Lung (tissue), 12 donors: Measurements from ENCODE around the gene TFF2. TPM values are rescaled to one million over a fixed set of nuclear protein-coding genes. Genes with fewer than 3 reads are reported as not detected.

Source experiments
- ATAC-seq: fragments of 200-7000 bp; cut with Tn5 transposase; one replicate; pipeline ENCODE4 v1.9.1; 2020; ENCODE audit warnings: moderate number of reproducible peaks; ENCODE audit not compliant: insufficient read depth, low FRiP score
- DNase-seq, 3 donors: peaks; one replicate each; pipeline ENCODE4 v3.0.0-alpha.2; 2013 to 2017
- H3K27ac ChIP-seq, 2 donors: one replicate each; pipeline ENCODE4 v1.5.1; 2013; ENCODE audit warnings: mild to moderate bottlenecking in 2 of 2, moderate library complexity in 2 of 2, control low read depth in 1 of 2, inconsistent platforms in 1 of 2, low read depth in 1 of 2, low read length in 1 of 2
- H3K27me3 ChIP-seq, 3 donors: one replicate each; pipeline ENCODE4 v1.5.1; 2013; ENCODE audit warnings: low read length in 2 of 3; ENCODE audit not compliant: control insufficient read depth in 3 of 3, insufficient read depth in 3 of 3
- H3K36me3 ChIP-seq, 4 donors: one replicate each; pipeline ENCODE4 v1.5.1; 2013; ENCODE audit warnings: low read length in 4 of 4, mild to moderate bottlenecking in 1 of 4, moderate library complexity in 1 of 4; ENCODE audit not compliant: control insufficient read depth in 4 of 4, insufficient read depth in 4 of 4
- H3K4me1 ChIP-seq, 5 donors: one replicate each; pipeline ENCODE4 v1.5.1; 2013; ENCODE audit warnings: low read length in 5 of 5, mild to moderate bottlenecking in 2 of 5, moderate library complexity in 1 of 5; ENCODE audit not compliant: control insufficient read depth in 5 of 5, insufficient read depth in 5 of 5
- H3K4me3 ChIP-seq: one replicate; pipeline ENCODE4 v1.5.1; 2013; ENCODE audit warnings: mild to moderate bottlenecking, control low read depth, moderate library complexity
- H3K9ac ChIP-seq, 2 donors: one replicate each; pipeline ENCODE4 v1.5.1; 2013; ENCODE audit warnings: low read length in 2 of 2, control low read depth in 1 of 2; ENCODE audit not compliant: insufficient read depth in 1 of 2
- H3K9me3 ChIP-seq, 4 donors: one replicate each; pipeline ENCODE4 v1.5.1; 2013; ENCODE audit warnings: low read length in 3 of 4, mild to moderate bottlenecking in 1 of 4, moderate library complexity in 1 of 4; ENCODE audit not compliant: control insufficient read depth in 4 of 4, insufficient read depth in 3 of 4
- WGBS, 2 donors: extraction: QIAGEN DNeasy Blood & Tissue Kit; methylation state at CpG; one replicate each; pipeline ENCODE4 v1.1.7; 2013; 5-methylcytosine and 5-hydroxymethylcytosine counted together
- polyA plus RNA-seq, 2 donors: library from polyadenylated mRNA; stranded (reverse); fragments of 200-250 nt; gene quantifications; one replicate each; pipeline ENCODE4 v1.2.1, GENCODE V29; 2013
- total RNA-seq, 2 donors: library from RNA; depleted of rRNA in 1 of 2; stranded (reverse); fragments of >200 nt in 1 of 2; gene quantifications; one replicate each; pipeline ENCODE4 v1.2.1, GENCODE V29; 2014 to 2021
- TF ChIP-seq, protein P1 (sequence below): IDR thresholded peaks from 2 replicates; pipeline ENCODE4 v1.5.1; 2012; ENCODE audit warnings: mild to moderate bottlenecking; ENCODE audit errors: control extremely low read depth, extremely low read depth
- donor health status: control.
- donor health status: control.
- donor health status: Bipolar disorder and iron deficiency.
- donor health status: healthy.
- donor health status: DM: yes; HTN: yes; CAD: no.

Gene TFF2
- total and polyA plus RNA-seq, 4 donors: not detected

DNA sequence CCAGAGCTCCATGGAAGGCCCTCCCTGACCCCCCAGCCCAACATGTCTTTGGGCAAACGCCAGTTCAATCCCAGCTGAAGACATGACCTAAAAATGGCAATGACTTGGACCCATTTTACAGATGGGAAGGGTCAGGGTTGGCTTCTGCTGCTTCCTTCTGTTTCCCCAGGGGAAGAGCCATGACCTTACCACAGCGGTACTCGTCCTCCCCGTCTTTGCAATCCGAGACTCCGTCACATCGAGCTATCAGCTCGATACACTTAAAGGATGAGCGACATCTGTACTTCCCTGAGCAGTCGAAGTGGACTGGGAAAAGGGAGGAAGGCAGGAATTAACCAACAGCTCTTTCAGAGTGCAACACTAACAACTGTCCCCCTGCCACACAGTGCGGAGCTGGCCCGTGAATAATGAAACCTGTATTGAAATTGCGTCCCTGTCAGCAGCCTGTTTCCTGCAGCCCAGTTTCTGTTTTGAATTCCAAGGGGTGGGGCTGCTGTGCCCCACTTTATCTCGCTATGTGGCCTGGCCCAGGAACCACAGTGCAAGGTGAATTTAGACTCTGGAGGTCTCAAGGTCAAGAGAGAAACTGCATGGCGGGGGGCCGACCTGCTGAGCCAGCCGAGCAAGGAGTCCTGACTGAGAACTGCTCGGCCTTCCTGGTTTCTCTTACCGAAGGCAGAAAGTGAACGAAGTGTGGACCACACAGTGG lies 38.1 kb upstream of the TFF2 start:
- H3K4me1 ChIP-seq: peaks cover 0 to 29% (median 3%) of the 10 kb centered on the region in 5 donors
- H3K36me3 ChIP-seq: no peaks in the 10 kb centered on the region
- WGBS, 2 donors: 63 to 74% methylated on average over 20 of the region's 20 CpGs
- no peak overlapping the region for H3K9ac ChIP-seq
- ATAC-seq (peak; percentile 14), DNase-seq (peak in 2 of 3 donors; percentile 14 to 37)
- peak overlapping the region in 1 of 2 donors; percentile 13 for H3K27ac ChIP-seq
- H3K27me3 ChIP-seq: peaks cover 0 to 2% (median 0%) of the 10 kb centered on the region in 3 donors
- H3K4me3 ChIP-seq: no peak overlapping the region
- TF ChIP-seq, protein P1, sequence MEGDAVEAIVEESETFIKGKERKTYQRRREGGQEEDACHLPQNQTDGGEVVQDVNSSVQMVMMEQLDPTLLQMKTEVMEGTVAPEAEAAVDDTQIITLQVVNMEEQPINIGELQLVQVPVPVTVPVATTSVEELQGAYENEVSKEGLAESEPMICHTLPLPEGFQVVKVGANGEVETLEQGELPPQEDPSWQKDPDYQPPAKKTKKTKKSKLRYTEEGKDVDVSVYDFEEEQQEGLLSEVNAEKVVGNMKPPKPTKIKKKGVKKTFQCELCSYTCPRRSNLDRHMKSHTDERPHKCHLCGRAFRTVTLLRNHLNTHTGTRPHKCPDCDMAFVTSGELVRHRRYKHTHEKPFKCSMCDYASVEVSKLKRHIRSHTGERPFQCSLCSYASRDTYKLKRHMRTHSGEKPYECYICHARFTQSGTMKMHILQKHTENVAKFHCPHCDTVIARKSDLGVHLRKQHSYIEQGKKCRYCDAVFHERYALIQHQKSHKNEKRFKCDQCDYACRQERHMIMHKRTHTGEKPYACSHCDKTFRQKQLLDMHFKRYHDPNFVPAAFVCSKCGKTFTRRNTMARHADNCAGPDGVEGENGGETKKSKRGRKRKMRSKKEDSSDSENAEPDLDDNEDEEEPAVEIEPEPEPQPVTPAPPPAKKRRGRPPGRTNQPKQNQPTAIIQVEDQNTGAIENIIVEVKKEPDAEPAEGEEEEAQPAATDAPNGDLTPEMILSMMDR: no peak
- H3K9me3 ChIP-seq: no peaks in the 10 kb centered on the region

DNA sequence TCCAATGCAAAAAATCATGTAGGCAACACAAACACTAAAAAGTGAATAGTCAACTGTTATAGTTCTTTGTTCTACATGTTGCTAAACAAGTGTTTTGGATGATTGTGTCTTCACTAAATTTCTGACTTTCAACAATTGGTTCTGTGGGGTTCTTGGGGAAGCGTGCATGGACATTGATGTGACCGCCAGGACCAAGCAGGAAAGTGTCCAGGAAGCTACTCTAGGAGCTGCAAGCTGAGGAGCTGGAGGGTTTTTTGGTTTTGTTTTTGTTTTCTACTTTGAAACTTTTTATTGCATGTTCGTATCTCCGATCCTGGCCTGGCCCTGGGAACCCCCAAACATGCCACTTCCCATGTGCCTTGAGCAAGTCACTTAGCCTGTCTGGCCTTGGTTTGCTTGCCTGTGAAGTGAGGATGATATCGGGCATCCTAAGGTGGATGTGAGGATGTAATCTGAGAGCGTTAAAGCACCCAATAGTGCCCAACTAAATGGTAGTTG lies 37.1 kb upstream of the TFF2 start:
- Histone ChIP-seq H3K4me3 (no peak overlapping the region), H3K27me3 (peaks cover 0 to 2% (median 0%) of the 10 kb centered on the region in 3 donors), H3K4me1 (peaks cover 0 to 30% (median 3%) of the 10 kb centered on the region in 5 donors), H3K9me3 (peaks cover 0 to under 1% (median 0%) of the 10 kb centered on the region in 4 donors), H3K36me3 (no peaks in the 10 kb centered on the region), H3K27ac (no peak overlapping the region), H3K9ac (no peak overlapping the region)
- WGBS, 2 donors: 96 to 99% methylated on average over 6 of the region's 6 CpGs
- TF ChIP-seq, protein P1: no peak
- ATAC-seq (no peak), DNase-seq (no peak)

DNA sequence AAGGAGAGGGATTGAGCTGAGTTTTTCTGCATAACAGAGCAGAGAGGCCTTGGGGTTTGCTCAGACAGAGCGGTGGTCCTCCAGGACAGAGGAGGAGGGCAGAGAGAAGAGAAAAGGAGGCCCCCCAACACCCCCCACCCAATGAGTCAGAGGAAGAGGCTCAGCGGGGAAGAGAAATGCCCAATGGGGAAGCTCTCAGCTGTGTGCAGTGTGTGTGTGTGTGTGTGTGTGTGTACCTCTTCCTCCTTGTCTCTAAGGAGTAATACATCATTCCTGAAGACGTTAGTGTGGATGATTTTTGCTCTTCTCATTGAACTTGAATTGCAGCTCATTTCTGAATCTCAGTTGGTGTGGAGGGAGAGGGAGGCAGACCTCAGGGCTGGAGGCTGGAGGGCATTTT lies 36.4 kb upstream of the TFF2 start:
- TF ChIP-seq, protein P1: no peak
- H3K36me3 ChIP-seq: no peaks in the 10 kb centered on the region
- H3K9me3 ChIP-seq: peaks cover 0 to 3% (median under 1%) of the 10 kb centered on the region in 4 donors
- peaks cover 0 to 30% (median 3%) of the 10 kb centered on the region in 5 donors for H3K4me1 ChIP-seq
- 51 to 59% methylated on average over 3 of the region's 3 CpGs for WGBS, 2 donors
- no peak for ATAC-seq
- peaks cover 0 to 2% (median 0%) of the 10 kb centered on the region in 3 donors for H3K27me3 ChIP-seq
- H3K9ac ChIP-seq: no peak overlapping the region
- H3K4me3 ChIP-seq: no peak overlapping the region
- no peak for DNase-seq
- no peak overlapping the region for H3K27ac ChIP-seq
